HepG2 (cell line): Measurements from ENCODE around the gene ARHGAP23. TPM values are rescaled to one million over a fixed set of nuclear protein-coding genes. Genes with fewer than 3 reads are reported as not detected.
A peak's percentile ranks its signal among the peaks of the same experiment; 100 is the strongest.

Source experiments
- ARID5B ChIP-seq: IDR thresholded peaks from 2 replicates; pipeline ENCODE4 v1.4.0; 2020; ENCODE audit warnings: mild to moderate bottlenecking, missing genetic modification reagents
- DR1 ChIP-seq: sonication (generic); formaldehyde crosslinking; IDR thresholded peaks from 2 replicates; pipeline ENCODE4 v1.8.0; 2021; ENCODE audit warnings: mild to moderate bottlenecking, missing genetic modification reagents, inconsistent platforms
- GFI1 ChIP-seq: sonication (generic); formaldehyde crosslinking; IDR thresholded peaks from 2 replicates; pipeline ENCODE4 v1.5.0; 2020; ENCODE audit warnings: missing genetic modification reagents, mild to moderate bottlenecking, borderline replicate concordance
- GTF3A ChIP-seq: sonication (generic); formaldehyde crosslinking; conservative IDR thresholded peaks from 2 replicates; pipeline ENCODE4 v1.4.0; 2020; ENCODE audit warnings: mild to moderate bottlenecking, missing genetic modification reagents
- HIVEP1 ChIP-seq: sonication (generic); formaldehyde crosslinking; IDR thresholded peaks from 2 replicates; pipeline ENCODE4 v1.4.0; 2020; ENCODE audit warnings: mild to moderate bottlenecking, missing genetic modification reagents
- HNF4A ChIP-seq: sonication (generic); formaldehyde crosslinking; IDR thresholded peaks from 2 replicates; pipeline ENCODE4 v1.4.0; 2020; ENCODE audit warnings: missing genetic modification reagents
- NCOA1 ChIP-seq: sonication (generic); formaldehyde crosslinking; IDR thresholded peaks from 2 replicates; pipeline ENCODE4 v1.9.0; 2021; ENCODE audit warnings: missing genetic modification reagents
- NFKBIZ ChIP-seq: IDR thresholded peaks from 2 replicates; pipeline ENCODE4 v1.6.1; 2018; ENCODE audit warnings: missing genetic modification reagents, missing compliant biosample characterization
- NR3C1 ChIP-seq: sonication (generic); formaldehyde crosslinking; IDR thresholded peaks from 2 replicates; pipeline ENCODE4 v1.4.0; 2020; ENCODE audit warnings: missing genetic modification reagents
- POLR2A ChIP-seq, 2 experiments: IDR thresholded peaks; 2 replicates each; pipeline ENCODE4 v1.6.1; 2011; ENCODE audit warnings: low read depth in 2 of 2, low read length in 2 of 2, mild to moderate bottlenecking in 1 of 2, moderate library complexity in 1 of 2; ENCODE audit not compliant: insufficient read depth in 1 of 2
- RBM39 ChIP-seq: fragments of 200-400 bp; formaldehyde crosslinking; IDR thresholded peaks from one replicate; pipeline ENCODE4 v1.6.1; 2018; ENCODE audit warnings: antibody characterized with exemption, mild to moderate bottlenecking, low read depth, low read length; ENCODE audit not compliant: poor library complexity, severe bottlenecking
- SRSF4 ChIP-seq: fragments of 200-400 bp; formaldehyde crosslinking; IDR thresholded peaks from one replicate; pipeline ENCODE4 v1.6.1; 2018; ENCODE audit warnings: mild to moderate bottlenecking, low read depth, low read length, moderate library complexity; ENCODE audit not compliant: poor library complexity, severe bottlenecking
- YY1 ChIP-seq: IDR thresholded peaks from 2 replicates; pipeline ENCODE4 v1.6.1; 2011; ENCODE audit warnings: low read length, low read depth, moderate library complexity, mild to moderate bottlenecking; ENCODE audit not compliant: insufficient read depth, insufficient replicate concordance
- ZBTB20 ChIP-seq: sonication (generic); formaldehyde crosslinking; IDR thresholded peaks from 2 replicates; pipeline ENCODE4 v1.8.1; 2023; ENCODE audit warnings: missing genetic modification reagents, low read depth, mild to moderate bottlenecking, borderline replicate concordance
- ZFP36L1 ChIP-seq: sonication (generic); formaldehyde crosslinking; IDR thresholded peaks from 2 replicates; pipeline ENCODE4 v1.8.0; 2022; ENCODE audit warnings: mild to moderate bottlenecking, missing genetic modification reagents, moderate library complexity
- ZNF121 ChIP-seq: sonication (generic); formaldehyde crosslinking; IDR thresholded peaks from 2 replicates; pipeline ENCODE4 v1.5.0; 2020; ENCODE audit warnings: mild to moderate bottlenecking, missing genetic modification reagents
- ZNF720 ChIP-seq: sonication (generic); formaldehyde crosslinking; IDR thresholded peaks from 2 replicates; pipeline ENCODE4 v1.4.0; 2020; ENCODE audit warnings: missing genetic modification reagents
- ZNF790 ChIP-seq: sonication (generic); formaldehyde crosslinking; IDR thresholded peaks from 2 replicates; pipeline ENCODE4 v1.8.0; 2022; ENCODE audit warnings: missing genetic modification reagents, mild to moderate bottlenecking, borderline replicate concordance
- ZNF841 ChIP-seq: sonication (generic); formaldehyde crosslinking; IDR thresholded peaks from 2 replicates; pipeline ENCODE4 v1.8.1; 2023; ENCODE audit warnings: missing genetic modification reagents, borderline replicate concordance
- polyA plus RNA-seq, 8 experiments: library from polyadenylated mRNA; depleted of rRNA in 3 of 8; stranded (reverse) in 7 of 8; unstranded in 1 of 8; fragments of >200 nt; fragmentation: Illumina TruSeq in 4 of 8; extraction: Trizol in 4 of 8; gene quantifications; 2 replicates each; pipeline versions ENCODE4 v1.2.1 to v1.2.3, GENCODE V29; 2011 to 2016; ENCODE audit warnings: low read depth in 4 of 8, missing spikeins in 1 of 8, mixed read lengths in 1 of 8; ENCODE audit not compliant: insufficient read depth in 1 of 8
- total RNA-seq, 5 experiments: library from RNA; depleted of rRNA; stranded (reverse); fragments of >200 nt; fragmentation: Illumina TruSeq; extraction: Trizol; gene quantifications; 2 replicates each; pipeline ENCODE4 v1.2.3, GENCODE V29; 2016; ENCODE audit warnings: low read depth in 1 of 5
- TF ChIP-seq, protein P1 (sequence below): sonication (generic); formaldehyde crosslinking; IDR thresholded peaks from 2 replicates; pipeline ENCODE4 v1.4.0; 2020; ENCODE audit warnings: missing genetic modification reagents; ENCODE audit errors: not compliant biosample characterization
- TF ChIP-seq, protein P2 (sequence below): IDR thresholded peaks from 2 replicates; pipeline ENCODE4 v1.6.1; 2016; ENCODE audit warnings: missing compliant biosample characterization, missing genetic modification reagents, borderline replicate concordance
- TF ChIP-seq, protein P3 (sequence below): sonication (generic); formaldehyde crosslinking; IDR thresholded peaks from 2 replicates; pipeline ENCODE4 v1.4.0; 2020; ENCODE audit warnings: low read depth, mild to moderate bottlenecking, missing genetic modification reagents

Gene ARHGAP23
- total and polyA plus RNA-seq, 2 of the 13 experiments (the other 11 are each of a cell fraction or from before 2014, with no cell fraction given), result 0.03 TPM; not detected in 1

- TF ChIP-seq ZBTB20 (CRISPR knock-in tag) (0 out of 2 replicates have a peak, but pooled peaks have one; percentile 76), ZNF841 (CRISPR knock-in tag) (no peak), NCOA1 (no peak), NR3C1 (CRISPR knock-in tag) (no peak), ZFP36L1 (CRISPR knock-in tag) (no peak), ZNF121 (no peak), ZNF790 (CRISPR knock-in tag) (no peak), SRSF4 (no peak), YY1 (peak; percentile 66), ZNF720 (CRISPR knock-in tag) (no peak), POLR2A (IDR thresholded peaks at IDR 0.05; ENCODE audit: insufficient read depth in 1 of 2, low read depth in 2 of 2, low read length in 2 of 2) (no peak), RBM39 (peak; percentile 90), GFI1 (CRISPR knock-in tag) (no peak), NFKBIZ (CRISPR knock-in tag) (0 out of 2 replicates have a peak, but pooled peaks have one; percentile 20), GTF3A (CRISPR knock-in tag) (peak; percentile 28; the same call in 1 of the 2 replicates), HIVEP1 (CRISPR knock-in tag) (no peak), DR1 (no peak; the same call in 1 of the 2 replicates), HNF4A (CRISPR knock-in tag) (no peak), ARID5B (CRISPR knock-in tag) (peak; percentile 64)
- TF ChIP-seq, protein P1, sequence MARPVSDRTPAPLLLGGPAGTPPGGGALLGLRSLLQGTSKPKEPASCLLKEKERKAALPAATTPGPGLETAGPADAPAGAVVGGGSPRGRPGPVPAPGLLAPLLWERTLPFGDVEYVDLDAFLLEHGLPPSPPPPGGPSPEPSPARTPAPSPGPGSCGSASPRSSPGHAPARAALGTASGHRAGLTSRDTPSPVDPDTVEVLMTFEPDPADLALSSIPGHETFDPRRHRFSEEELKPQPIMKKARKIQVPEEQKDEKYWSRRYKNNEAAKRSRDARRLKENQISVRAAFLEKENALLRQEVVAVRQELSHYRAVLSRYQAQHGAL, result no peak
- TF ChIP-seq, protein P2, sequence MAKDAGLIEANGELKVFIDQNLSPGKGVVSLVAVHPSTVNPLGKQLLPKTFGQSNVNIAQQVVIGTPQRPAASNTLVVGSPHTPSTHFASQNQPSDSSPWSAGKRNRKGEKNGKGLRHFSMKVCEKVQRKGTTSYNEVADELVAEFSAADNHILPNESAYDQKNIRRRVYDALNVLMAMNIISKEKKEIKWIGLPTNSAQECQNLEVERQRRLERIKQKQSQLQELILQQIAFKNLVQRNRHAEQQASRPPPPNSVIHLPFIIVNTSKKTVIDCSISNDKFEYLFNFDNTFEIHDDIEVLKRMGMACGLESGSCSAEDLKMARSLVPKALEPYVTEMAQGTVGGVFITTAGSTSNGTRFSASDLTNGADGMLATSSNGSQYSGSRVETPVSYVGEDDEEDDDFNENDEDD (CRISPR knock-in tag), result peak; percentile 94; the same call in 1 of the 2 replicates
- TF ChIP-seq, protein P3, sequence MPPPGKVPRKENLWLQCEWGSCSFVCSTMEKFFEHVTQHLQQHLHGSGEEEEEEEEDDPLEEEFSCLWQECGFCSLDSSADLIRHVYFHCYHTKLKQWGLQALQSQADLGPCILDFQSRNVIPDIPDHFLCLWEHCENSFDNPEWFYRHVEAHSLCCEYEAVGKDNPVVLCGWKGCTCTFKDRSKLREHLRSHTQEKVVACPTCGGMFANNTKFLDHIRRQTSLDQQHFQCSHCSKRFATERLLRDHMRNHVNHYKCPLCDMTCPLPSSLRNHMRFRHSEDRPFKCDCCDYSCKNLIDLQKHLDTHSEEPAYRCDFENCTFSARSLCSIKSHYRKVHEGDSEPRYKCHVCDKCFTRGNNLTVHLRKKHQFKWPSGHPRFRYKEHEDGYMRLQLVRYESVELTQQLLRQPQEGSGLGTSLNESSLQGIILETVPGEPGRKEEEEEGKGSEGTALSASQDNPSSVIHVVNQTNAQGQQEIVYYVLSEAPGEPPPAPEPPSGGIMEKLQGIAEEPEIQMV (CRISPR knock-in tag), result no peak
Observed at GRCh38 chr17:38557836-38558727, 129.8 kb downstream of the ARHGAP23 start (continued).
